Endothelial cell of umbilical vein (primary cell): ENCODE results near the gene VDR. TPM values are rescaled to one million over a fixed set of nuclear protein-coding genes. Genes with fewer than 3 reads are reported as not detected.

Experiments used
- BruUV-seq: library from RNA; stranded (reverse); fragments of 400-500 nt; replicated peaks from 2 replicates; lab custom pipeline; 2021; lab: Mats Ljungman, UMichigan
- CTCF ChIA-PET: fragments of 300-600, 350-600 bp; sonication (Branson Sonifier 250); formaldehyde crosslinking; loops from one replicate; lab custom pipeline; 2021; ENCODE audit warnings: antibody characterized with exemption, inconsistent platforms; lab: Charles Lee
- POLR2A ChIA-PET: fragments of 300-600, 350-600 bp; sonication (Branson Sonifier 250); formaldehyde crosslinking; loops from one replicate; lab custom pipeline; 2021; ENCODE audit warnings: antibody characterized with exemption, inconsistent platforms; lab: Charles Lee
- DNase-seq: peaks from one replicate; pipeline ENCODE4 v3.0.0-alpha.2; 2011; ENCODE audit warnings: low read depth, low spot score
- FAIRE-seq: peaks from 2 replicates; lab custom pipeline; 2011; peaks lifted over from hg19 to GRCh38; lab: Jason Lieb, UNC
- H2AFZ ChIP-seq: 2 replicates; pipeline ENCODE4 v1.6.0; 2012; ENCODE audit warnings: low read depth, low read length, control low read depth, inconsistent platforms
- H3K27ac ChIP-seq: 2 replicates; pipeline ENCODE4 v1.5.1; 2011; ENCODE audit warnings: low read depth, mild to moderate bottlenecking, control low read depth, low read length, moderate library complexity; ENCODE audit not compliant: insufficient read depth
- H3K27me3 ChIP-seq, 2 experiments: 2 replicates each; pipeline versions ENCODE4 v1.6.0 to v1.6.1; 2011; ENCODE audit warnings: low read length in 2 of 2, mixed read lengths in 1 of 2; ENCODE audit not compliant: control insufficient read depth in 2 of 2, insufficient read depth in 2 of 2
- H3K36me3 ChIP-seq, 2 experiments: 2 replicates in 1 of 2; 3 replicates in 1 of 2; pipeline ENCODE4 v1.5.1; 2011; ENCODE audit warnings: low read length in 2 of 2, mild to moderate bottlenecking in 1 of 2, moderate library complexity in 1 of 2; ENCODE audit not compliant: control insufficient read depth in 2 of 2, insufficient read depth in 2 of 2; ENCODE audit errors: extremely low read depth in 1 of 2
- H3K4me1 ChIP-seq: 3 replicates; pipeline ENCODE4 v1.5.1; 2011; ENCODE audit warnings: mild to moderate bottlenecking, low read length; ENCODE audit not compliant: control insufficient read depth, insufficient read depth; ENCODE audit errors: extremely low read depth
- H3K4me2 ChIP-seq: 2 replicates; pipeline ENCODE4 v1.6.1; 2011; ENCODE audit warnings: low read length, control low read depth, mixed read lengths; ENCODE audit not compliant: insufficient read depth
- H3K4me3 ChIP-seq, 3 experiments: fragments of 200-600 bp in 1 of 3; sonication (generic), shearing (Covaris generic) in 1 of 3; replicated peaks in 1 of 3; 2 replicates each; pipeline ENCODE4 v1.5.1; 2011 to 2016; ENCODE audit warnings: control low read depth in 3 of 3, low read length in 3 of 3, mild to moderate bottlenecking in 2 of 3, inconsistent platforms in 1 of 3, low read depth in 1 of 3, moderate library complexity in 1 of 3; ENCODE audit not compliant: insufficient read depth in 1 of 3
- H3K79me2 ChIP-seq: 2 replicates; pipeline ENCODE4 v1.6.0; 2012; ENCODE audit warnings: low read length, inconsistent platforms; ENCODE audit not compliant: control insufficient read depth, insufficient read depth
- H3K9ac ChIP-seq: replicated peaks from 2 replicates; pipeline ENCODE3; 2011; ENCODE audit warnings: low read length, control low read depth; ENCODE audit not compliant: insufficient read depth; ENCODE audit errors: extremely low read depth
- H3K9me1 ChIP-seq: replicated peaks from 3 replicates; pipeline ENCODE4 v1.6.0; 2011; ENCODE audit warnings: mild to moderate bottlenecking, low read length; ENCODE audit not compliant: control insufficient read depth, insufficient read depth; ENCODE audit errors: extremely low read depth
- H3K9me3 ChIP-seq: replicated peaks from 2 replicates; pipeline ENCODE4 v1.5.1; 2012; ENCODE audit warnings: low read length, inconsistent platforms; ENCODE audit not compliant: control insufficient read depth, insufficient read depth
- H4K20me1 ChIP-seq: replicated peaks from 2 replicates; pipeline ENCODE3; 2011; ENCODE audit warnings: mild to moderate bottlenecking, low read length; ENCODE audit not compliant: control insufficient read depth, insufficient read depth; ENCODE audit errors: extremely low read depth
- EZH2 ChIP-seq: IDR thresholded peaks from 2 replicates; pipeline ENCODE4 v1.6.1; 2012; ENCODE audit warnings: borderline replicate concordance, low read depth, mild to moderate bottlenecking, moderate library complexity, low read length, inconsistent platforms; ENCODE audit not compliant: severe bottlenecking
- FOS ChIP-seq: IDR thresholded peaks from 2 replicates; pipeline ENCODE4 v1.6.1; 2011; ENCODE audit warnings: mild to moderate bottlenecking, low read length, moderate library complexity, borderline replicate concordance; ENCODE audit not compliant: insufficient read depth
- GATA2 ChIP-seq: IDR thresholded peaks from 2 replicates; pipeline ENCODE4 v1.7.0; 2011; ENCODE audit warnings: low read depth, mild to moderate bottlenecking, moderate library complexity, mixed read lengths, low read length; ENCODE audit not compliant: insufficient read length, insufficient read depth
- JUN ChIP-seq: IDR thresholded peaks from 2 replicates; pipeline ENCODE4 v1.6.1; 2011; ENCODE audit warnings: borderline replicate concordance, low read depth; ENCODE audit not compliant: insufficient read length, insufficient read depth
- MYC ChIP-seq: IDR thresholded peaks from one replicate; pipeline ENCODE4 v1.6.1; 2011; ENCODE audit warnings: mild to moderate bottlenecking, low read depth, low read length
- POLR2A ChIP-seq: IDR thresholded peaks from 2 replicates; pipeline ENCODE4 v1.6.1; 2012; ENCODE audit warnings: low read depth, mild to moderate bottlenecking, control low read depth, low read length
- POLR2AphosphoS5 ChIP-seq: IDR thresholded peaks from 2 replicates; pipeline ENCODE4 v1.6.1; 2012; ENCODE audit warnings: low read depth, mild to moderate bottlenecking, control low read depth, low read length, moderate library complexity; ENCODE audit not compliant: insufficient read depth
- dilution Hi-C: fragments of 300-500 bp; cut with MboI; formaldehyde crosslinking; loops from one replicate; pipeline ENCODE4 v1.15.0; 2019; ENCODE audit warnings: low sequenced_read_pairs; ENCODE audit not compliant: extremely low pct_ligation_motif_present
- intact Hi-C: fragments of 100-400 bp; cut with micrococcal nuclease; formaldehyde crosslinking; loops from one replicate; pipeline ENCODE4 v1.10.0; 2022
- polyA plus RNA-seq, 4 experiments: library from polyadenylated mRNA; depleted of rRNA in 3 of 4; stranded (reverse) in 3 of 4; unstranded in 1 of 4; fragments of >200 nt; gene quantifications; 2 replicates each; pipeline versions ENCODE4 v1.2.1 to v1.2.3, GENCODE V29; 2011 to 2012; ENCODE audit warnings: missing spikeins in 1 of 4
- total RNA-seq: library from RNA; stranded (reverse); gene quantifications from 2 replicates; pipeline ENCODE4 v1.2.3, GENCODE V29; 2021
- TF ChIP-seq, protein P1 (sequence below), 2 donors: IDR thresholded peaks; 1 replicate in 1 of 2; 2 replicates in 1 of 2; pipeline ENCODE4 v1.5.1; 2011; ENCODE audit warnings: low read length in 2 of 2, mild to moderate bottlenecking in 2 of 2, moderate library complexity in 2 of 2, control low read depth in 1 of 2, inconsistent platforms in 1 of 2, low read depth in 1 of 2; ENCODE audit not compliant: insufficient read depth in 1 of 2; ENCODE audit errors: extremely low read depth in 1 of 2
- TF ChIP-seq, protein P2 (sequence below): IDR thresholded peaks from 2 replicates; pipeline ENCODE4 v1.6.1; 2011; ENCODE audit not compliant: insufficient read depth, insufficient read length

The VDR gene
- total and polyA plus RNA-seq, 2 donors (not counting 3 experiments of a cell fraction or from before 2014, with no cell fraction given) = 0.73 to 0.91 TPM

DNA sequence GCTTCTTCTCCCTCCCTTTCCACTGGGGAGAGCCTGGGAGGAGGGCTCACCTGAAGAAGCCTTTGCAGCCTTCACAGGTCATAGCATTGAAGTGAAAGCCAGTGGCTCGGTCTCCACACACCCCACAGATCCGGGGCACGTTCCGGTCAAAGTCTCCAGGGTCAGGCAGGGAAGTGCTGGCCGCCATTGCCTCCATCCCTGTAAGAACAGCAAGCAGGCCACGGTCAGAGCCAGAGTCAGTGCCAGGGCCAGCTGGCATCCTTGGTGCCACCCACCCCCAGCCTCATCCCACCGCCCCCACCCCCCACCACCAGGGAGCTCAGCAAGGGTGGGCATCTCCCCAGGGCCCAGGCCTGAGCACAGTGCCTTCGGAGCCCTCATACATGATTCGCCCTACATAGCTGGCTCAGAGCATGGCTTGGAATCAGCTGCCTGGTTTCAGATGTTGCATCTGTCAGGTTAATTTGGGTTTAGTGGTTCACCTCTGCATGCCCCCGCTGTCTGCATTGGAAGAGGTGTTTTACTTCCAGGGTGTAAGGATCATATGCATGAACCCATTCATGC is 25.8 kb downstream of the VDR start:
- dilution Hi-C loops = no loop called here
- POLR2A ChIA-PET = no interaction called here
- CTCF ChIA-PET = interaction anchor here (0.8 to 1.5 kb wide), 2 partner anchors 23 to 27 kb away, joined by 3 read pairs; no protein-coding TSS in a partner anchor

More for the DNA sequence above, 25.8 kb downstream of the VDR start:
- TF ChIP-seq POLR2A (no peak), EZH2 (no peak), POLR2AphosphoS5 (no peak), GATA2 (no peak), MYC (no peak), JUN (no peak), FOS (no peak)
- TF ChIP-seq, protein P1, sequence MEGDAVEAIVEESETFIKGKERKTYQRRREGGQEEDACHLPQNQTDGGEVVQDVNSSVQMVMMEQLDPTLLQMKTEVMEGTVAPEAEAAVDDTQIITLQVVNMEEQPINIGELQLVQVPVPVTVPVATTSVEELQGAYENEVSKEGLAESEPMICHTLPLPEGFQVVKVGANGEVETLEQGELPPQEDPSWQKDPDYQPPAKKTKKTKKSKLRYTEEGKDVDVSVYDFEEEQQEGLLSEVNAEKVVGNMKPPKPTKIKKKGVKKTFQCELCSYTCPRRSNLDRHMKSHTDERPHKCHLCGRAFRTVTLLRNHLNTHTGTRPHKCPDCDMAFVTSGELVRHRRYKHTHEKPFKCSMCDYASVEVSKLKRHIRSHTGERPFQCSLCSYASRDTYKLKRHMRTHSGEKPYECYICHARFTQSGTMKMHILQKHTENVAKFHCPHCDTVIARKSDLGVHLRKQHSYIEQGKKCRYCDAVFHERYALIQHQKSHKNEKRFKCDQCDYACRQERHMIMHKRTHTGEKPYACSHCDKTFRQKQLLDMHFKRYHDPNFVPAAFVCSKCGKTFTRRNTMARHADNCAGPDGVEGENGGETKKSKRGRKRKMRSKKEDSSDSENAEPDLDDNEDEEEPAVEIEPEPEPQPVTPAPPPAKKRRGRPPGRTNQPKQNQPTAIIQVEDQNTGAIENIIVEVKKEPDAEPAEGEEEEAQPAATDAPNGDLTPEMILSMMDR (IDR thresholded peaks at IDR 0.05; ENCODE audit: extremely low read depth in 1 of 2, insufficient read depth in 1 of 2, low read depth in 1 of 2, low read length in 2 of 2) = no peak
- TF ChIP-seq, protein P2, sequence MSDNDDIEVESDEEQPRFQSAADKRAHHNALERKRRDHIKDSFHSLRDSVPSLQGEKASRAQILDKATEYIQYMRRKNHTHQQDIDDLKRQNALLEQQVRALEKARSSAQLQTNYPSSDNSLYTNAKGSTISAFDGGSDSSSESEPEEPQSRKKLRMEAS = no peak
- DNase-seq (no peak), FAIRE-seq (no peak)
- Histone ChIP-seq H3K4me1 (no peaks in the 10 kb centered on the region), H3K4me2 (no peak overlapping the region), H3K27ac (no peak overlapping the region), H3K9ac (no peak overlapping the region), H3K9me3 (no peaks in the 10 kb centered on the region), H3K36me3 (no peaks in the 10 kb centered on the region), H4K20me1 (no peaks in the 10 kb centered on the region), H3K79me2 (no peaks in the 10 kb centered on the region), H2AFZ (no peak overlapping the region), H3K4me3 (no peak overlapping the region), H3K27me3 (no peaks in the 10 kb centered on the region), H3K9me1 (no peaks in the 10 kb centered on the region)
- intact Hi-C loops = no loop called here
- no TSS peak for BruUV-seq
